HL-60 (cell line): ENCODE results near the gene HSPD1.
A peak's percentile ranks its signal among the peaks of the same experiment; 100 is the strongest.

Source experiments
- DNase-seq, 2 experiments: peaks; one replicate each; pipeline ENCODE4 v3.0.0-alpha.2; 2010 to 2020; ENCODE audit warnings: low read depth in 1 of 2, low spot score in 1 of 2
- H3K27ac ChIP-seq: fragments of 250-450 bp; sonication (Bioruptor Pico); replicated peaks from 2 replicates; pipeline ENCODE4 v1.5.1; 2020; ENCODE audit warnings: mild to moderate bottlenecking, moderate library complexity
- H3K27me3 ChIP-seq: fragments of 250-450 bp; sonication (Bioruptor Pico); 2 replicates; pipeline ENCODE4 v1.5.1; 2021; ENCODE audit warnings: mild to moderate bottlenecking, moderate library complexity; ENCODE audit not compliant: insufficient read depth, poor library complexity, severe bottlenecking
- H3K4me3 ChIP-seq: replicated peaks from 2 replicates; pipeline ENCODE4 v1.5.1; 2011; ENCODE audit warnings: mild to moderate bottlenecking, control low read depth, low read length; ENCODE audit not compliant: insufficient read depth
- CTCF ChIP-seq: IDR thresholded peaks from one replicate; pipeline ENCODE4 v1.5.1; 2011; ENCODE audit warnings: low read length, control low read depth, inconsistent platforms; ENCODE audit not compliant: insufficient read depth
- GABPA ChIP-seq: IDR thresholded peaks from 2 replicates; pipeline ENCODE4 v1.6.1; 2012; ENCODE audit warnings: low read depth
- POLR2AphosphoS5 ChIP-seq: IDR thresholded peaks from 2 replicates; pipeline ENCODE4 v1.6.1; 2012; ENCODE audit warnings: low read depth
- REST ChIP-seq: IDR thresholded peaks from 2 replicates; pipeline ENCODE4 v1.6.1; 2012; ENCODE audit warnings: low read depth; ENCODE audit not compliant: insufficient replicate concordance
- SPI1 ChIP-seq: IDR thresholded peaks from 2 replicates; pipeline ENCODE4 v1.6.1; 2012; ENCODE audit warnings: low read depth, mild to moderate bottlenecking, borderline replicate concordance

Gene HSPD1

GRCh38 chr2:197514754-197515153 lies 15.1 kb upstream of the HSPD1 start:
- H3K27me3 ChIP-seq, result no peaks in the 10 kb centered on the region
- peak overlapping the region; percentile 80 for H3K27ac ChIP-seq
- peak in 1 of 2 experiments; percentile 5 for DNase-seq
- H3K4me3 ChIP-seq, result no peak overlapping the region
- no peak for TF ChIP-seq SPI1

GRCh38 chr2:197513915-197514314 lies 14.3 kb upstream of the HSPD1 start:
- DNase-seq, result no peak
- no peak for TF ChIP-seq CTCF
- no peak for TF ChIP-seq REST
- TF ChIP-seq POLR2AphosphoS5, result no peak
- no peak for TF ChIP-seq SPI1
- TF ChIP-seq GABPA, result no peak
- Histone ChIP-seq H3K27me3 (no peaks in the 10 kb centered on the region), H3K4me3 (no peak overlapping the region), H3K27ac (no peak overlapping the region)

GRCh38 chr2:197506658-197507057 lies 7.0 kb upstream of the HSPD1 start:
- Histone ChIP-seq H3K27ac (no peak overlapping the region), H3K27me3 (no peaks in the 10 kb centered on the region), H3K4me3 (no peak overlapping the region)
- TF ChIP-seq SPI1 (no peak), REST (no peak), POLR2AphosphoS5 (no peak), GABPA (no peak), CTCF (no peak)
- no peak for DNase-seq

- Histone ChIP-seq H3K27ac (no peak overlapping the region), H3K4me3 (no peak overlapping the region), H3K27me3 (no peaks in the 10 kb centered on the region)
- DNase-seq, result no peak
- TF ChIP-seq SPI1 (no peak), CTCF (no peak), GABPA (no peak), POLR2AphosphoS5 (no peak), REST (no peak)
Observed at GRCh38 chr2:197504512-197504911, 4.9 kb upstream of the HSPD1 start.
